COLO829 (cell line): ENCODE measurements around the gene BCL2.
A peak's percentile ranks its signal among the peaks of the same experiment; 100 is the strongest.

Experiments used
- DNase-seq: peaks from one replicate; pipeline ENCODE4 v3.0.0; 2012; ENCODE audit warnings: low spot score

The BCL2 gene

DNA sequence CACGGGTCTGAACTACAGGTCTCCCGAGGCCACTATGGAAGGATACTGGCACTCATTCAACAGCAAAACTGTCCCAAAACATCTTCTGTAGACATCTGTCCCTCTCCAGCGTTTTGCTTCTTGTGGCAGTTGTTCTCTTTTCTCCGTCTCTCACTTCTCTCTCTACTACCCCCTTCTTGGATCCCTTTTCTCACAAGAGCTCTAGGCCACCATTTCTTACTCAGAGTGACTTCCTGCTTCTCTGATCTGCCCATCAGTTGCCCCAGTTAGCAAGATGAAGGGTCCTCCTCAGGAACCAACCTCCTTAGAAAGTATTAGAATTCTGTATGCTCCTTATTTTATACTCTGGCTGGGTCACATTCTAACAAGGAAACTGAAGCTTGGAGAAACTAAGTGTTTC lies 32.6 kb downstream of the BCL2 start:
- DNase-seq, result no peak

GRCh38 chr18:63284827-63285733 lies 34.5 kb downstream of the BCL2 start:
- no peak for DNase-seq

DNA sequence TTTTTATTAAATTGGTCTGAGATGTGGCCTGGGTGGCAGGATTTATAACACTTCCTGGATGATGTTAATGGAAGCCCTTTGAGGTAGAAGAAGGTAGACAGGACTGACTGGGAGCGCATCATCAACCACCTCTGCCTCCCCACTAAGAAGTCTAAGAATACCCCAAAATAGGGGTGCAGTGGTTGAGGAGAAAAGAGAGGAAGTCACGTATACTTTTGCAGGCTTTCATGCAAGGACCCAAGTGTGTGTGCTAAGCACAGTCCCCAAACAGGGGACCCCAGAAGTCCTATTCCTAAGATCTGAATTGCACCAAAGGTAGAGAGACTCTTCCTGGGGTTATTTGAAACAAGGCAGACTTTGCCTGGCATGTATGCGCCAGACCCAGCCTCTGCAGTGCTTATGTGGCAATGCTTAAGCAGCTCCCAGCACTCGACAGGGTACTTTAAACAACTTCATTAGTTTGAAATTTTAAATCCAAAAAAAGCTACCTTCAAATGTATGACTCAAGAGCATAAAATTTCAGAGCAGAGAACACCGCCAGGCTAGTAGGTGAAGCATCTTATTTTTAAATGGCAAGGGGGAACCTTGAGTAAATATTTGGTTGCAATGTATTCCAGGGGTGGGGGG lies 35.3 kb downstream of the BCL2 start:
- no peak for DNase-seq

GRCh38 chr18:63283305-63284094 lies 36.1 kb downstream of the BCL2 start:
- DNase-seq, result no peak

DNA sequence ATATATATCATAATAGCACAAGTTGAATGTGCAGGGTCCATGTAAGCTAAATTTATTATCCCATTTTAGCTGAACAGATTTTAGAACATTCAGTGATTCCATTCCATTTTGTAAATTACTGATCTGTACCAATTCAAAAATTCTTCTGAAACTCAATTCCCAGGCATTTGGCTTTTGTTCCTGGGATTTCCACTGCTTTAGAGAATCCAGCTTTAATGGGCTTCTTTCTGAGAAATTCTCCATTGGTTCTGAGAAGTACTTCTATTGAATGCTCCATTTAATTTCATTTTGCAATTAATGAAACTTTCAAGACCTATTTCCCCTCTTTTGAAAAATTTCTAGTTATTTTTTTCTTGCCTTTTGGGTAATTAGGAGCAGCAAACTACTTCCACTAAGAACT lies 36.8 kb downstream of the BCL2 start:
- no peak for DNase-seq

DNA sequence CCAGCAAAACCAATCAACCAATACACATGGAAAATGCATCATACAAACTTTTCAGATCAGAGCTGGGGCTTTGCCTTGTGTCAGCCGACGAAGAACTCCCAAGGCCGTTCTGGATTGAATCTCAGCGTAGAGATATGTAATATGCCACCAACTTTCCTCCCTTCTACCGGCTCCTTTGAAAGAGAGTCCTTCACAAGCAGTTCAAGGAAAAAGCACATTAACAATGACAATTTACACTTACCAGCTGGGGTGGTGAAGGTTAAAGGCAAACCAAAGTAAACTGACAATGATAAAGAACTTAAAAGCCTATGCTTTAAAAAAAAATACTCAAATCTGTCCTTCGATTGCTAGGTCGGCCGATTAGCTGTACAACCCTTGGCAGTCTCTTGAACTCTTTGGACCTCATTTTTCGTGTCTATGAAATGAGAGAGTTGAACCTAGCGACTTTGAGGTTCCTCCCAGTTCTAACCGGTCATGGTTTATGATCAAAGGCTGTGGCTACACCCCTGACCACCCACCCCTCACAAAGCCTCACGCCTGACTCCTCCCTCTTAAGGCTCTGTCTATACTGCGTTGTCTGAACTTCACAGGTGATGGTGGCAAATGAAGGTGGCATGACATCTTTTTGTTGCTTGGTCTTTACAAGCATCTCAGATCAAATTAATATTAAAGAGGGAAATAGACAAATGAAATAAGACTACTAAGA lies 46.2 kb downstream of the BCL2 start:
- DNase-seq, result no peak

DNA sequence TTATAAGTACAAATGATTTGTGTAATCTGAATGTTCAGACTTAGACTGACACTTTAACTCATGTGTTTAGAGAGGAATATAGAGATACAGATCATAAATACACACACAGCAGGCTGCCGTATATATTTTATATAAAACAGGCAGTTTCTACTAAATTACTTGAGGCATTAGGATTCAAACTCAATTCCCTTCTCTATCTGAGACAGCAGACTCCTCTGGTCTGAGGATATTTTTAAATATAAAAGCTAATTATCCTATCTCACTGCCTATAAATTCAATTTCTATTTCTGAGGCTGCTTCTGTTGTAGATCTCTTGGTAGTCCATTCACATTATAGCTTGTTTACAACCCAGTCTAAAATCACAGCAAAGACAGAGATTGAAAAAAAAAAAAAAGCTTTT lies 46.9 kb downstream of the BCL2 start:
- no peak for DNase-seq

GRCh38 chr18:63271881-63272299 lies 47.7 kb downstream of the BCL2 start:
- no peak for DNase-seq

GRCh38 chr18:63271148-63271547 lies 48.4 kb downstream of the BCL2 start:
- DNase-seq, result no peak

DNA sequence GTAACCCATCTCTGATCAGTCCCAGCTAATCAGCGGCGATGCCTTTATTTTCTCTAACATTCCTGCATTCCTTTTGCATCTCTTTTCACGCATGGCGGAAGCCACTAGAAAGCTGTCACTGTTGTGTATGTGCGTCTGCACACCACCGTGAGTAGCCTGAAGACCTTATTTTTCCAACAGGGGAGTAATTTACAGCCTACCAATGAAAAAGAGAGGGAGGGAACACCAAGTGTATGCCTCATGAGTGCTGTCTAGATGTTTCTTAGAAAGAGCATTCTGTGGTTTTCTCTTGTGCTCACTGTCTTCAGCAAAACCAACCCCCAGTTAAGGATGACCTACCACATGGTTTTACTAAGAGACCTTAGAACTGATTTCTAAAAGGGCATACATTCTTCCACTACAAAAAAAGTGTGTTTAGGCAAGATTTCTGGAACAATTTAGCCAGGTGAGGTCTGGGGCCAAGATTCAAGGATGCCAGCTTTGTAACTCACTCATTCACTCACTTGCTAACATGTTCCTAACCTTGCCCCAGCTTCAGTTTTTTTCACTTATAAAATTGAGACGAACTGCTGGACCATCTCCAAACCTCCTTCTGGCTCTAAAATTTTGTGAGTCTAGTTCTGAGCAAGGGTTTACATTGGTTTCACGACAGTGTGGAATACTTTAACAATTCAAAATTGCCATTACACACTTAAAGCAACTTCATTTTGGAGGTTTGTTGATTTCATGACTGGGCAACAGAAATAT lies 51.4 kb downstream of the BCL2 start:
- DNase-seq, result no peak

- DNase-seq, result no peak
These were observed 52.4 kb downstream of the BCL2 start for GRCh38 chr18:63266888-63267790.

- peak; percentile 35 for DNase-seq
These were observed 54.2 kb downstream of the BCL2 start for GRCh38 chr18:63265326-63265725.

GRCh38 chr18:63264871-63265270 lies 54.7 kb downstream of the BCL2 start:
- no peak for DNase-seq

GRCh38 chr18:63263444-63263843 lies 56.1 kb downstream of the BCL2 start:
- no peak for DNase-seq

GRCh38 chr18:63262369-63263335 lies 56.9 kb downstream of the BCL2 start:
- DNase-seq, result peak; percentile 52

- DNase-seq, result no peak
These were observed 58.5 kb downstream of the BCL2 start for GRCh38 chr18:63261029-63261428.

DNA sequence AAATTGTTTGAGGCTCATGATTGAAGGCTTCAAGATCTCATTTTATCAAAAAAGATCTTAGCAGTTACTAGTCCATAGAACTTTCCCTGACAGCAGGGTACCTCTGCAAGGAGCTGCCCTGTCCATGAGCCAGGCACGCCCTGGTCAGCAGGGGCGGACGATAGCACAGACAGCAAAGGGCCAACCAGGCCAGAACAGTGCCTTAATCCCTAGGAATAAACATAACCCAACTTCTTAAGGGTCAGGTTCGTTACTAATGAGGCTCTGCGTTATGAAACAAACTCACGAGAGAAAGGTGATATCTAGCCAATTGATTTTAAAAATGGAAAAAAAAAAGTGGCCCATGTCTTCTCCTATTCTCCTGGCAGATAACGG lies 59.2 kb downstream of the BCL2 start:
- DNase-seq, result no peak

DNA sequence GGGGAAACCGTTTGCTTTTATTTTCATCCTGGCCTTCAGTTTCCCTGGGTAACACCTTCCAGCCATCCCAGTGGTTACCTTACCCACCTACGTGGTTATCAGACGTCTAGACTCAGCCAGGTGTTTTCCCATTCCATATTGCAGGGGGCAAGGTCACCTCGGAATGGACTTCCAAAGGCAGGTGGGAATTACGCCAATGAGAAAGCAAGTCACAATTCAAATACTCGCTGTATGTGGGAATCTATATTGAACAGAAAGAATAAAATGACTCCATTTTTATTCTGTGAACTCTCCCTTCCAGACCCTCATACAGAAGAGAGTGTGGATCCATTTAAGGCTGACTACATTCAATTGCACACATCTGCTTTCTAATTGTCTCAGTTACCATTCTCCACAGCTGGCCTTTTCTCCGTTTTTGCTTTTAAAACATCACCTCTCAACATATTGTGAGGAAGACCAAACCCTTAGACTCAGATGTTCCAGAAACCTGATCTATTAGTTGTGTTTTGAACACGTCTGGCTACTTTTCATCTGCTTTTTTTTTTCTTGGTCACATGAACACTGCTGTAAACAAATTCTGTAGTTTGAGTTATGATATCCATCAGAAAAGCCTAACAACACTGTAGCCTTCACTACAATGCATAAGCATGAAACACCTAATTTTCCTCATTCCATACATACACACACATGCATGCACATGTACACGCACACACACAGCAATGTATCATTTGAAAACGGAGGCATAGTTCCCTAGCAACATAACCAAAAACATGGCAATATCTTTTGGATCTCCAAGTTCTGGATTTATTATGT lies 59.8 kb downstream of the BCL2 start:
- no peak for DNase-seq
